GM19023 (cell line): Measurements from ENCODE around the gene PKP4.

Experiments used
- ATAC-seq: cut with Tn5 transposase; IDR thresholded peaks from one replicate; pipeline ENCODE4 v1.9.1; 2021; ENCODE audit warnings: mild to moderate bottlenecking, moderate library complexity; ENCODE audit not compliant: unreplicated experiment

Gene PKP4

GRCh38 chr2:158635961-158636601, 179.3 kb downstream of the PKP4 start:
- no peak for ATAC-seq

- no peak for ATAC-seq
Measured at GRCh38 chr2:158637357-158637756, 180.6 kb downstream of the PKP4 start.

GRCh38 chr2:158644139-158644538, 187.4 kb downstream of the PKP4 start:
- ATAC-seq = no peak

GRCh38 chr2:158645299-158645698, 188.5 kb downstream of the PKP4 start:
- ATAC-seq = no peak

GRCh38 chr2:158647436-158648231, 190.9 kb downstream of the PKP4 start:
- ATAC-seq = no peak

GRCh38 chr2:158649846-158650245, 193.1 kb downstream of the PKP4 start:
- ATAC-seq = no peak

GRCh38 chr2:158650646-158651357, 194.1 kb downstream of the PKP4 start:
- ATAC-seq = no peak

- no peak for ATAC-seq
Measured at GRCh38 chr2:158651358-158652057, 194.8 kb downstream of the PKP4 start.

- no peak for ATAC-seq
Measured at GRCh38 chr2:158655628-158656027, 198.9 kb downstream of the PKP4 start.

- no peak for ATAC-seq
Measured at GRCh38 chr2:158656492-158657229, 199.9 kb downstream of the PKP4 start.

- ATAC-seq = no peak
Measured at GRCh38 chr2:158658396-158658795, 201.6 kb downstream of the PKP4 start.

- no peak for ATAC-seq
Measured at GRCh38 chr2:158659483-158659882, 202.7 kb downstream of the PKP4 start.

- ATAC-seq = no peak
Measured at GRCh38 chr2:158661231-158661630, 204.5 kb downstream of the PKP4 start.

GRCh38 chr2:158662421-158662820, 205.7 kb downstream of the PKP4 start:
- ATAC-seq = no peak

- ATAC-seq = no peak
Measured at GRCh38 chr2:158663796-158664195, 207.0 kb downstream of the PKP4 start.

- no peak for ATAC-seq
Measured at GRCh38 chr2:158664987-158665386, 208.2 kb downstream of the PKP4 start.

GRCh38 chr2:158665536-158666302, 209.0 kb downstream of the PKP4 start:
- no peak for ATAC-seq

- no peak for ATAC-seq
Measured at GRCh38 chr2:158666969-158667368, 210.2 kb downstream of the PKP4 start.

GRCh38 chr2:158667586-158667985, 210.8 kb downstream of the PKP4 start:
- no peak for ATAC-seq
